Transverse colon (tissue), 4 donors: ENCODE data around the gene WFDC1. TPM values are rescaled to one million over a fixed set of nuclear protein-coding genes. Genes with fewer than 3 reads are reported as not detected.

Experiments
- DNase-seq: peaks from one replicate; pipeline ENCODE4 v3.0.0-alpha.2; 2019
- H3K27ac ChIP-seq, 4 donors: fragments of 200-600 bp; sonication (generic); 2 replicates each; pipeline ENCODE4 v1.5.1; 2016 to 2018; ENCODE audit warnings: inconsistent platforms in 4 of 4
- H3K27me3 ChIP-seq: fragments of 200-600 bp; sonication (generic); 2 replicates; pipeline ENCODE4 v1.5.1; 2017; ENCODE audit warnings: inconsistent platforms
- H3K36me3 ChIP-seq, 4 donors: fragments of 200-600 bp; sonication (generic); 2 replicates each; pipeline ENCODE4 v1.5.1; 2017 to 2019; ENCODE audit warnings: inconsistent platforms in 4 of 4
- H3K4me1 ChIP-seq, 4 donors: fragments of 200-600 bp; sonication (generic); 2 replicates each; pipeline ENCODE4 v1.5.1; 2017 to 2020; ENCODE audit warnings: inconsistent platforms in 4 of 4
- H3K4me3 ChIP-seq, 4 donors: fragments of 200-600 bp; sonication (generic); 1 replicate in 1 of 4; 2 replicates in 3 of 4; pipeline versions ENCODE4 v1.5.1 to v1.6.1; 2017 to 2019; ENCODE audit warnings: inconsistent platforms in 4 of 4
- H3K9me3 ChIP-seq, 2 donors: fragments of 200-600 bp; sonication (generic); 2 replicates each; pipeline ENCODE4 v1.5.1; 2017 to 2019; ENCODE audit warnings: inconsistent platforms in 2 of 2
- EP300 ChIP-seq: sonication (generic); formaldehyde crosslinking; IDR thresholded peaks from one replicate; pipeline ENCODE4 v1.6.1; 2017; ENCODE audit warnings: antibody characterized with exemption, low read depth
- POLR2A ChIP-seq: fragments of 450-650 bp; IDR thresholded peaks from one replicate; pipeline ENCODE4 v1.6.1; 2016; ENCODE audit warnings: antibody characterized with exemption, mild to moderate bottlenecking, moderate library complexity
- POLR2AphosphoS5 ChIP-seq, 3 donors: sonication (generic); formaldehyde crosslinking; IDR thresholded peaks; one replicate each; pipeline ENCODE4 v1.6.1; 2016; ENCODE audit warnings: antibody characterized with exemption in 3 of 3
- WGBS, 2 donors: methylation state at CpG; one replicate each; pipeline ENCODE4 v1.1.5; 2018; ENCODE audit warnings: low coverage in 1 of 2; 5-methylcytosine and 5-hydroxymethylcytosine counted together
- in situ Hi-C, 4 donors: fragments of 200-750 bp; cut with MboI; loops; one replicate each; pipeline versions ENCODE4 v1.15.0 to v1.15.1; 2017; ENCODE audit warnings: low sequenced_read_pairs in 3 of 4, low pct_ligation_motif_present in 1 of 4, low pct_unique_long_range_greater_than_20kb in 1 of 4
- intact Hi-C: fragments of 100-400 bp; cut with DNase I; formaldehyde crosslinking; loops from one replicate; pipeline ENCODE4 v1.15.1; 2023; ENCODE audit warnings: low total_unique reads
- total RNA-seq, 4 donors: library from RNA; depleted of rRNA; stranded (reverse); fragments of >200 nt; gene quantifications; one replicate each; pipeline ENCODE4 v1.1.0, GENCODE V29; 2016
- TF ChIP-seq, protein P1 (sequence below), 5 experiments: fragments of 200-600 bp in 3 of 5; fragments of 450-650 bp in 2 of 5; sonication (generic) in 3 of 5; IDR thresholded peaks; 1 replicate in 2 of 5; 2 replicates in 3 of 5; pipeline ENCODE4 v1.5.1; 2016 to 2017; ENCODE audit warnings: antibody characterized with exemption in 5 of 5, inconsistent platforms in 3 of 5, mild to moderate bottlenecking in 2 of 5, moderate library complexity in 1 of 5

WFDC1 gene
- total RNA-seq, 4 donors from 2014 or later = 5.6 to 91.3 (median 7.0) TPM

DNA sequence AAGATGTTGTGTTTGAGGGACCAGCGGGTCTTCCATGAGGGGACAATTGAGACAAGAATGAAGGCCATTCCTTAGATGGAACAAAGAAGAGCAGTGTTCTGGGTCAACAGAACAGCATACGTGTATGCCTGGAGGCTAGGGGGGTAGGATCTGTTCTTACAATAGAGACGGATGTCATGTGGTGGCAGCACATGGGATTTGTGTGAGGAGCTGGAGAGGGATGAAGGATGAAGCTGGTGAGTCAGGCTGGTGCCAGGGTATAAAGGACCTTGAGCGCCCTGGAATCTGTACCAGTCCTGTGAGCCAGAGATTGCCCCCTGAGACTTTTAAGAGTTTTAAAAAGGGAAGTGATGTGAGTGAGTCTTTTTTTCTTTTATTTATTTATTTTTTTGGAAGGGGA is 22.8 kb upstream of the WFDC1 start:
- TF ChIP-seq POLR2A (no peak), POLR2AphosphoS5 (IDR thresholded peaks at IDR 0.05) (no peak), EP300 (no peak)
- TF ChIP-seq, protein P1, sequence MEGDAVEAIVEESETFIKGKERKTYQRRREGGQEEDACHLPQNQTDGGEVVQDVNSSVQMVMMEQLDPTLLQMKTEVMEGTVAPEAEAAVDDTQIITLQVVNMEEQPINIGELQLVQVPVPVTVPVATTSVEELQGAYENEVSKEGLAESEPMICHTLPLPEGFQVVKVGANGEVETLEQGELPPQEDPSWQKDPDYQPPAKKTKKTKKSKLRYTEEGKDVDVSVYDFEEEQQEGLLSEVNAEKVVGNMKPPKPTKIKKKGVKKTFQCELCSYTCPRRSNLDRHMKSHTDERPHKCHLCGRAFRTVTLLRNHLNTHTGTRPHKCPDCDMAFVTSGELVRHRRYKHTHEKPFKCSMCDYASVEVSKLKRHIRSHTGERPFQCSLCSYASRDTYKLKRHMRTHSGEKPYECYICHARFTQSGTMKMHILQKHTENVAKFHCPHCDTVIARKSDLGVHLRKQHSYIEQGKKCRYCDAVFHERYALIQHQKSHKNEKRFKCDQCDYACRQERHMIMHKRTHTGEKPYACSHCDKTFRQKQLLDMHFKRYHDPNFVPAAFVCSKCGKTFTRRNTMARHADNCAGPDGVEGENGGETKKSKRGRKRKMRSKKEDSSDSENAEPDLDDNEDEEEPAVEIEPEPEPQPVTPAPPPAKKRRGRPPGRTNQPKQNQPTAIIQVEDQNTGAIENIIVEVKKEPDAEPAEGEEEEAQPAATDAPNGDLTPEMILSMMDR (IDR thresholded peaks at IDR 0.05) = no peak
- Histone ChIP-seq H3K4me3 (no peak overlapping the region), H3K4me1 (no peaks in the 10 kb centered on the region), H3K36me3 (no peaks in the 10 kb centered on the region), H3K27ac (no peak overlapping the region), H3K27me3 (no peaks in the 10 kb centered on the region), H3K9me3 (no peaks in the 10 kb centered on the region)
- intact Hi-C loops = loop anchor here (10.0 kb wide), 1 partner anchor 213 kb away; no protein-coding TSS in a partner anchor
- 82 to 90% methylated on average over 3 to 4 of the region's 4 CpGs for WGBS, 2 donors
- no peak for DNase-seq
- in situ Hi-C loops = loop anchor here in 3 of 4 donors (10.0 kb wide), 2 partner anchors 203 to 213 kb away; no protein-coding TSS in a partner anchor

DNA sequence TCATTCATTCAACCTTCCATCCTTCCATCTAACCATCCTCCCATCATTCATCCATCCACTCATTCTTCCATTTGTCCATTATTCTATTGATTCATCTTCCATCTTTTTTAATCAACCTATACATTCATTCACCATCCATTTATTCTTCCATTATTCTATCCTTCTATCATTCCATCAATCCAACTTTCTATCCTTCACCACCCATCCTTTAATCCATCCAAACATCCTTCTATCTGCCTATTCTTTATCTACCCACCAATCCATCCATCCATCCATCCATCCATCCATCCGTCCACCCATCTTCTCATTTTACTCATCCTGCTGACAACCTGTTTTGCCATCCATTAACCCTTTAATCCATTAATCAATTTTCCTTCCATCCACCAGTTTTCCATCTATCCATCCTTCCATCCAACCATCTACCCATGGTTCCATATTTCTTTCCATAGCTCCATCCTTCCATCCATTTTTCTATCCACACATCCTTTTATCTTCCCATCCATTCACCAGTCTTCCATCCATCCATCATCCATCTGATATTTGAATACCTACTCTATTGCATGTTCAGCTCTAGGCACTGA is 21.8 kb upstream of the WFDC1 start:
- Histone ChIP-seq H3K4me1 (no peaks in the 10 kb centered on the region), H3K36me3 (no peaks in the 10 kb centered on the region), H3K9me3 (no peaks in the 10 kb centered on the region), H3K27me3 (no peaks in the 10 kb centered on the region), H3K4me3 (no peak overlapping the region), H3K27ac (no peak overlapping the region)
- TF ChIP-seq EP300 = no peak
- TF ChIP-seq POLR2A = no peak
- TF ChIP-seq POLR2AphosphoS5 (IDR thresholded peaks at IDR 0.05) = no peak
- TF ChIP-seq, protein P1 (IDR thresholded peaks at IDR 0.05) = no peak
- intact Hi-C loops (loop anchor here (10.0 kb wide), 1 partner anchor 212 kb away; no protein-coding TSS in a partner anchor), in situ Hi-C loops (loop anchor here in 3 of 4 donors (10.0 kb wide), 2 partner anchors 202 to 212 kb away; no protein-coding TSS in a partner anchor)
- 33 to 39% methylated on average over 1 of the region's 1 CpG for WGBS, 2 donors
- no peak for DNase-seq

DNA sequence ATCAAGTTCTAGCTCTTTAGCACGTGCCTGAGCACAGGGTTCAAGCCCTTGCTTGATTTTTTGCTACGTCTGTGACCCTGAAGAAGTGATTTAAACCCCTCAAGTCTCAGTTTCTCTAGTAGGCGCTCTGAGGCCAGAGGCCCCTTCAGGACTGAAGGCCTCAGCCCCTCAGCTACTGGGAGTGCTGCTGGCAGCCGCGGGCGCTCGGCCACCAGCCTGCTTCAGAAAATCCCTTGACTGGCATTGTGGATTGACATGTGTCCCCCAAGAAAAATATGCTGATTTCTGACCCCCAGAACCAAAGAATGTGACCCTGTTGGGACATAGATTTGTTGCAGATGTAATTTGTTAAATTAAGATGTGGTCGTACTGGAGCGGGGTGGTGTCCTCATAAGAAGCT is 20.2 kb upstream of the WFDC1 start:
- Histone ChIP-seq H3K4me1 (no peaks in the 10 kb centered on the region), H3K36me3 (no peaks in the 10 kb centered on the region), H3K4me3 (no peak overlapping the region), H3K9me3 (no peaks in the 10 kb centered on the region), H3K27me3 (no peaks in the 10 kb centered on the region), H3K27ac (no peak overlapping the region)
- DNase-seq = no peak
- intact Hi-C loops = loop anchor here (10.0 kb wide), 1 partner anchor 210 kb away; no protein-coding TSS in a partner anchor
- TF ChIP-seq EP300 (no peak), POLR2A (no peak), POLR2AphosphoS5 (IDR thresholded peaks at IDR 0.05) (no peak)
- TF ChIP-seq, protein P1 (IDR thresholded peaks at IDR 0.05) = no peak
- in situ Hi-C loops = loop anchor here in 3 of 4 donors (10.0 kb wide), 2 partner anchors 200 to 210 kb away; no protein-coding TSS in a partner anchor
- WGBS, 2 donors = 80 to 92% methylated on average over 1 to 9 of the region's 9 CpGs

DNA sequence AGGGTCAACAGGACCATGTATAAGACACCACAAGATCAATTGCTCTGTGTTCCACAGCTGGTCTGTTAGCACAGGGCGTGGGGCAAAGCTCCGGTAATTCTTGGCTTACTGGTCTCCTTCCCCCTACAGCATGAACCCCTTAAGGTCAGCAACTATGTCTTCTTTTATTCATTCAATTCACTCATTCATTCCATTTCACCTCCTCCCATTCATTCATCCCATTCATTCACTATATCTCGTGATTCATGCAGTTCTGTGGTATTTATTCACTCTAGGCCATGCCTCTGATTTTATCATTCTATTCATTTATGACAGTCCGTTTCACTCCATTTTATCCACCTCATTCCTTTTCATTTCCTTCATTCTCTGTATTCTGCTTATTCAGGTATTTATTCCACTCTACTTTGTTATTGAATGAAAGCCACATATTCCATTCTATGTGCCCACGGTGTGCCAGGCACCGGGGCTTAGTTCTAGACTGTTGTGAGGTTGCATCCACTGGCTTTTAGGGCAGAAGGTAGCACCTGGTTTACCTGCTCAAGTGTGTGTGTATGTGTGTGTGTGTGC is 19.0 kb upstream of the WFDC1 start:
- TF ChIP-seq, protein P1 (IDR thresholded peaks at IDR 0.05) = no peak
- no peak for TF ChIP-seq EP300
- TF ChIP-seq POLR2AphosphoS5 (IDR thresholded peaks at IDR 0.05) = no peak
- TF ChIP-seq POLR2A = no peak
- 74 to 82% methylated on average over 6 of the region's 6 CpGs for WGBS, 2 donors
- H3K4me1 ChIP-seq = no peaks in the 10 kb centered on the region
- H3K27ac ChIP-seq = no peak overlapping the region
- no peaks in the 10 kb centered on the region for H3K27me3 ChIP-seq
- no peak for DNase-seq
- no peaks in the 10 kb centered on the region for H3K36me3 ChIP-seq
- intact Hi-C loops (loop anchor here (2.0 to 10.0 kb wide), 2 partner anchors 33 to 209 kb away; no protein-coding TSS in a partner anchor), in situ Hi-C loops (loop anchor here in 3 of 4 donors (10.0 kb wide), 2 partner anchors 199 to 209 kb away; no protein-coding TSS in a partner anchor)
- no peaks in the 10 kb centered on the region for H3K9me3 ChIP-seq
- no peak overlapping the region for H3K4me3 ChIP-seq
